Measurements from ENCODE around the gene C7orf33. TPM values are rescaled to one million over a fixed set of nuclear protein-coding genes. Genes with fewer than 3 reads are reported as not detected.

Gene C7orf33
- total RNA-seq, 1 experiment from 2014 or later, result not detected

- ChIA-PET CTCF (interaction anchor here (0.6 kb wide), 1 partner anchor 124 kb away, joined by 3 read pairs; no protein-coding TSS in a partner anchor), POLR2A (interaction anchor here (0.6 kb wide), 1 partner anchor 308 kb away, joined by 4 read pairs; no protein-coding TSS in a partner anchor)
- no peak for TF ChIP-seq CTCF (IDR thresholded peaks at IDR 0.05; ENCODE audit: unreplicated experiment)
- DNase-seq (ENCODE audit: unreplicated experiment), result no peak
- BruUV-seq (replicated peaks), result no TSS peak
- intact Hi-C loops (cut with micrococcal nuclease), result loop anchor here (5.0 to 10.0 kb wide), 3 partner anchors 118 to 225 kb away; partner anchors contain the start of gene CUL1
- Mint-ChIP-seq H3K9me3 (ENCODE audit: unreplicated experiment) (no peaks in the 10 kb centered on the region), H3K4me3 (ENCODE audit: unreplicated experiment) (no peak overlapping the region), H3K27ac (ENCODE audit: low read depth, unreplicated experiment) (no peak overlapping the region), H3K27me3 (ENCODE audit: insufficient read depth, unreplicated experiment) (peaks cover 10% of the 10 kb centered on the region), H3K36me3 (ENCODE audit: insufficient read depth, unreplicated experiment) (no peaks in the 10 kb centered on the region), H3K4me1 (ENCODE audit: insufficient read depth, unreplicated experiment) (no peaks in the 10 kb centered on the region)
These were observed 11.2 kb upstream of the C7orf33 start for GRCh38 chr7:148579366-148579765.

DNA sequence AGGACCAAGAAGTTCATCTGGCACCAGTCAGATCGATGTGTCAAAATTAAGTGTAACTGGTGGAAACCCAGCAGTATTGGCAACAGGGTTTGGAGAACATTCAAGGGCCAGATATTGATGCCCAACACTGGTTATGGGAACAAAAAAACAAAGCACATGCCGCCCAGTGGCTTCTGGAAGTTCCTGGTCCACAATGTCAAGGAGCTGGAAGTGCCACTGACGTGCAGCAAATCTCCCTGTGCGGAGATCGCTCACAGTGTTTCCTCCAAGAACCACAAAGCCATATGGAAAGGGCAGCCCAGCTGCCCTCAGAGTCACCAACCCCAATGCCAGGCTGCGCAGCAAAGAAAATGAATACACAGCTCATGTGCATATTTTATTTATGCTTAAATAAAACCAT is 10.1 kb upstream of the C7orf33 start:
- Mint-ChIP-seq H3K4me3 (ENCODE audit: unreplicated experiment) (no peak overlapping the region), H3K27ac (ENCODE audit: low read depth, unreplicated experiment) (no peak overlapping the region), H3K4me1 (ENCODE audit: insufficient read depth, unreplicated experiment) (no peaks in the 10 kb centered on the region), H3K36me3 (ENCODE audit: insufficient read depth, unreplicated experiment) (no peaks in the 10 kb centered on the region), H3K9me3 (ENCODE audit: unreplicated experiment) (no peaks in the 10 kb centered on the region), H3K27me3 (ENCODE audit: insufficient read depth, unreplicated experiment) (peaks cover 18% of the 10 kb centered on the region)
- intact Hi-C loops (cut with micrococcal nuclease), result no loop called here
- ChIA-PET CTCF (no interaction called here), POLR2A (no interaction called here)
- DNase-seq (ENCODE audit: unreplicated experiment), result no peak
- TF ChIP-seq CTCF (IDR thresholded peaks at IDR 0.05; ENCODE audit: unreplicated experiment), result no peak
- no TSS peak for BruUV-seq (replicated peaks)

- no peak for TF ChIP-seq CTCF (IDR thresholded peaks at IDR 0.05; ENCODE audit: unreplicated experiment)
- H3K4me3 Mint-ChIP-seq (ENCODE audit: unreplicated experiment), result no peak overlapping the region
- no peaks in the 10 kb centered on the region for H3K9me3 Mint-ChIP-seq (ENCODE audit: unreplicated experiment)
- H3K36me3 Mint-ChIP-seq (ENCODE audit: insufficient read depth, unreplicated experiment), result no peaks in the 10 kb centered on the region
- ChIA-PET CTCF (interaction anchor here (0.7 kb wide), 2 partner anchors 16 to 382 kb away, joined by 3 to 7 read pairs; no protein-coding TSS in a partner anchor), POLR2A (interaction anchor here (0.6 kb wide), 1 partner anchor 145 kb away, joined by 3 read pairs; no protein-coding TSS in a partner anchor)
- H3K27ac Mint-ChIP-seq (ENCODE audit: low read depth, unreplicated experiment), result no peak overlapping the region
- H3K27me3 Mint-ChIP-seq (ENCODE audit: insufficient read depth, unreplicated experiment), result peaks cover 22% of the 10 kb centered on the region
- intact Hi-C loops (cut with micrococcal nuclease), result no loop called here
- DNase-seq (ENCODE audit: unreplicated experiment), result no peak
- H3K4me1 Mint-ChIP-seq (ENCODE audit: insufficient read depth, unreplicated experiment), result no peaks in the 10 kb centered on the region
- BruUV-seq (replicated peaks), result no TSS peak
These were observed 8.9 kb upstream of the C7orf33 start for GRCh38 chr7:148581624-148582023.

DNA sequence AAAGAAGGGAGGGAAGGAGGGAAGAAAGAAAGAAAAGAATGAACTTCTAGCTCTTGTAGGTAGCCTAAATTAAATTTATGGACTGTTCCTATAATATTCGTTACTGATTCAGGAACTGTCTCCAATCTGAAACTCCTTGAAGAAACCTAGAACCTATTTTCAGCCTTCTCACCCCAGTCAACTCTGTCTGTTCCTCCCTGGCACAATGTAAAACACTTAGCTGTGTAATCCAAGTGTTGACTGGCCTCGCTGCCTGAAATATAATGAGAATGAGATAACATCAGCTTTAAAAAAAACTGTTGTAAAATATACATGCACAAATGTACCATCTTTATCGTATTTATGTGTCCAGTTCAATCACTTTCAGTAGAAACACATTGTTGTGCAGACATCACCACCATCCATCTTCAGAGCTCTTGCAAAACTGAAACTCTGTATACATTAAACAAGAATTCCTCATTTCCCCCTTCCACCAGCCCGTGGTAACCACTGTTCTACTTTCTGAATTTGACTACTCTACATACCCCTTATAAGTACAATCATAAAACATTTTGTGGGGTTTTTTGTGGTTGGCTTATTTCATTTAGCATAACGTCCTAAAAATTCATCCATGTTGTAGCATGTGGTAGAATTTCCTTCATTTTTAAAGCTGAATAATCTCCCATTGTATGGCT is 6.3 kb upstream of the C7orf33 start:
- POLR2A ChIA-PET, result interaction anchor here (0.8 to 1.7 kb wide), 4 partner anchors 7 to 392 kb away, joined by 3 read pairs; no protein-coding TSS in a partner anchor

More for the DNA sequence above, 6.3 kb upstream of the C7orf33 start:
- Mint-ChIP-seq H3K27ac (ENCODE audit: low read depth, unreplicated experiment) (no peak overlapping the region), H3K9me3 (ENCODE audit: unreplicated experiment) (no peaks in the 10 kb centered on the region), H3K4me1 (ENCODE audit: insufficient read depth, unreplicated experiment) (no peaks in the 10 kb centered on the region), H3K4me3 (ENCODE audit: unreplicated experiment) (no peak overlapping the region), H3K36me3 (ENCODE audit: insufficient read depth, unreplicated experiment) (no peaks in the 10 kb centered on the region), H3K27me3 (ENCODE audit: insufficient read depth, unreplicated experiment) (peaks cover 32% of the 10 kb centered on the region)
- no peak for TF ChIP-seq CTCF (IDR thresholded peaks at IDR 0.05; ENCODE audit: unreplicated experiment)
- intact Hi-C loops (cut with micrococcal nuclease), result no loop called here
- CTCF ChIA-PET, result interaction anchor here (0.5 to 3.4 kb wide), 7 partner anchors 9 to 1182 kb away, joined by 3 to 27 read pairs (median 3); no protein-coding TSS in a partner anchor
- no peak for DNase-seq (ENCODE audit: unreplicated experiment)
- no TSS peak for BruUV-seq (replicated peaks)

Data from MCF 10A (cell line).